Stimulated activated memory B cell treated with anti-CD40 and anti-IgM and Interleukin-4, amounts not matched to agents 10 μg/mL and 1 μg/mL and 100 μg/mL, for 72 hours (primary cell): ENCODE results near the gene XPNPEP1.

ENCODE experiments used
- ATAC-seq: fragments of 150-1000 bp; cut with Tn5 transposase; 2 replicates; pipeline ENCODE4 v1.10.0; 2021
- H3K27ac Mint-ChIP-seq: one replicate; pipeline ENCODE4 v1.8.0; 2022; ENCODE audit warnings: mild to moderate bottlenecking, mixed read lengths
- H3K27me3 Mint-ChIP-seq: one replicate; pipeline ENCODE4 v1.8.0; 2022; ENCODE audit warnings: mixed read lengths
- H3K36me3 Mint-ChIP-seq: one replicate; pipeline ENCODE4 v1.8.0; 2022; ENCODE audit warnings: mixed read lengths
- H3K4me1 Mint-ChIP-seq: one replicate; pipeline ENCODE4 v1.8.0; 2022; ENCODE audit warnings: mixed read lengths
- H3K4me3 Mint-ChIP-seq: one replicate; pipeline ENCODE4 v1.8.0; 2022; ENCODE audit warnings: mild to moderate bottlenecking, moderate library complexity, mixed read lengths
- H3K9me3 Mint-ChIP-seq: one replicate; pipeline ENCODE4 v1.8.0; 2022; ENCODE audit warnings: mixed read lengths

Gene XPNPEP1

DNA sequence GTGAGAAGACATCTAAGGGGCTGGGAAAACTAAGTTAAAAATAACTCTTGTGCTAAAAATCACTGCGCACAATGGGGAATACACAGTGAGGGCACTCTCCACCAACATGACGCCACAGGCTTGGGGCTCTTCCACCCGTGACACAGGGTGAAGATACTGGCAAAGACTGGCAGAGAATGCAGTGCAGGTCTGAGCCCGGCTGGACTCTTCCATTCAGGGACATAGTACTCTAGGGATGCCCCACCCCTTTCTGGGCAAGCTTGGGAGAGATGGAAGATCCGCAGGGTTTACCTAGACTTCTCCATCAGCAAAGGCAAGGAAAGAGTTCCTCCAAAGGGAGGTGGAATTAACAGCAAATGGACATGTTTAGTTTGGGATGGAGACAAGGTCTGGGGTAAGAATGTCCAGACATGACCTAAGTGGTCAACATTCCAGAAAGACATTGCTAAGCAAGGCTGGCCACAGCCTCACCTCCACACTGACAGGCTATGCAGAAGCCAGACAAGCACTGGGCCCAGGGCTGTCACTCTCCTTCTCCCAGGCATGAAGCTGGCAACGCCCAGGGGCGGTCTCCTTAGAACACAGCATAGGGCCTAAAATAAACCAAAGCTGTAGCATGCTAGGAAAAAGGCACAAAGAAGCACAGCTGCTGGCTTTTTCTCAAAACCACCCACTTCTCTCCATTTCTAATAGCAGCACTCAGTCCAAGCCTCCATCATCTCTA, 28.1 kb downstream of the XPNPEP1 start:
- Mint-ChIP-seq H3K27ac (no peak overlapping the region), H3K27me3 (no peaks in the 10 kb centered on the region), H3K9me3 (no peaks in the 10 kb centered on the region), H3K36me3 (peaks cover 54% of the 10 kb centered on the region), H3K4me3 (no peak overlapping the region), H3K4me1 (peaks cover 30% of the 10 kb centered on the region)
- no peak for ATAC-seq

DNA sequence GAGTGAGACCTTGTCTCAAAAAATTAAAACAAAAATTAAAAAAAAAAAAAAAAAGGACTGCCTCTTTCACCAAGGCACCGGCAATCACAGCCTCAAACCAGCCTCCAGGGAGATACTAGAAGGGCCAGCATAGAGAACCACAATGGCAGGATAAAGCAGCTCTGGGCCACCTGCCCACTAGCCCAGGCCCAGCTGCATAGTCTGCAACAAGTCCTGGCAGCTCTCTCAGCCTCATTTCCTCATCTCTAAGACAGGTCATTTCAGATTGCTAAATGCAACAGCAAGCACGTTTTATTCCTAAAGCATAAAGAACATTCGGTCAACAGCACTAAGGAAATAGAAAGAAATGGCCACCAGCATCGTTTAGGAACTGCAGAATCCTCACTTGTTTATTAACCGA, 28.8 kb downstream of the XPNPEP1 start:
- peaks cover 28% of the 10 kb centered on the region for H3K4me1 Mint-ChIP-seq
- no peak overlapping the region for H3K4me3 Mint-ChIP-seq
- no peaks in the 10 kb centered on the region for H3K9me3 Mint-ChIP-seq
- ATAC-seq, result no peak
- H3K36me3 Mint-ChIP-seq, result peaks cover 57% of the 10 kb centered on the region
- no peaks in the 10 kb centered on the region for H3K27me3 Mint-ChIP-seq
- H3K27ac Mint-ChIP-seq, result no peak overlapping the region

DNA sequence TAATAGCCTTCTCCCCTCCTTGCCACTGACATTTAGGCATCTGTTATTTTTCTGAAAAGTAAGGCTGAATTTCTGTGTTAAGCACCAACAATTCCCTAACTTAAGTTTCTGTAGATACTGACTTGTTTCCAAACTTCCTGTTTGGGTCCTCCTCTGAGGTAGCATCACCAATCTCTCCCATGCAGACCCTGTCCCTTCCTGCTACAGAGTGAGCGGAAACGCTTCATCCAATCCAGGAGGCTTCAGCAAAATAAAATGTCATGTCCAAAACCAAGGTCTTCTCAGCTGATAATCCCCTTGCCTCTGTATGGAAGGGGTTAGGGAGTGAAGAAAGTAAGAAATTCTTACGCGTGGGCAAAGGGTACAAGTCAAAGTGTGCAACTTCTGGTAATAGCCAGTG, 29.9 kb downstream of the XPNPEP1 start:
- Mint-ChIP-seq H3K27me3 (no peaks in the 10 kb centered on the region), H3K4me1 (peaks cover 28% of the 10 kb centered on the region)

DNA sequence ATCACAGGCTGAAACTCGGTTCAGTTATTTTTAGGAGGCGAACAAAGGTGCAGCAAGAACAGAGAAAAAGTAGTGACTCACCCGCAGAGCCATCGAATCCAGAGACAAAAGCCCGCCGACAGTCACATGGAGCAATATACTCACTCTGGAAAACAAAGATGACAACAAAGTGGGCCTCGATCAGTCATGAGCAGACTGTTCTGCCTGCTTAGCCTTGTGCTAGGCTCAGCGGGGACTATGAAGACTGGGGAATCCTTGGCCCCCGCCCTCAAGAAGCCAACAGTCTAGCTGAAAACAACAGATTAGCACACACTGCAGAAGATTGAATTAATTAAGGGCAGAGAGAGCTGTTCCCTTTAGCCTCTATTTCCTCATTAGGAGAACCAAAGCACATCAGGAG, 30.4 kb downstream of the XPNPEP1 start:
- peaks cover 28% of the 10 kb centered on the region for H3K4me1 Mint-ChIP-seq
- no peaks in the 10 kb centered on the region for H3K27me3 Mint-ChIP-seq
- H3K9me3 Mint-ChIP-seq, result no peaks in the 10 kb centered on the region
- H3K4me3 Mint-ChIP-seq, result no peak overlapping the region
- H3K27ac Mint-ChIP-seq, result no peak overlapping the region
- ATAC-seq, result no peak
- peaks cover 41% of the 10 kb centered on the region for H3K36me3 Mint-ChIP-seq

More for the DNA sequence above, 29.9 kb downstream of the XPNPEP1 start:
- no peaks in the 10 kb centered on the region for H3K9me3 Mint-ChIP-seq
- H3K27ac Mint-ChIP-seq, result no peak overlapping the region
- ATAC-seq, result no peak
- peaks cover 46% of the 10 kb centered on the region for H3K36me3 Mint-ChIP-seq
- H3K4me3 Mint-ChIP-seq, result no peak overlapping the region

DNA sequence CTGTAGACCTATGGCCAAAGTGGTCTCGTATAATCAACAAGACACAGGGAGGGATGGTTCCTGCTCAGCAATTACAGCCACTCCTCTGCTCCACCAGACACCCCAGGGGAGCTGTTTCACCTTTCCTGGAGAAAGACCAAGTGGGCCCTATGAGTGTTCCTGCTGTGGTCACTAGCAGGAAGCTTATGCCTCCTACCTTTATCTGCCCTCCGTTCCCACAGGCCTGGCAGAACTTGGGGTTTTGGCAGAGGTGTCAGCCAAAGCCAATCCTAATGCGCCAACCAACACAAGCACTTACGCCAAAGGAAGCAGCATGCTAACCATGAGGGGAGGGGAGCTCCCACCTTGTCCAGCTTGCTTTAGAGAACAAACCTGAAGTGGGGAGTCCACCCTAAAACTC, 31.2 kb downstream of the XPNPEP1 start:
- no peaks in the 10 kb centered on the region for H3K27me3 Mint-ChIP-seq
- ATAC-seq, result no peak
- no peak overlapping the region for H3K4me3 Mint-ChIP-seq
- H3K36me3 Mint-ChIP-seq, result peaks cover 43% of the 10 kb centered on the region
- H3K9me3 Mint-ChIP-seq, result no peaks in the 10 kb centered on the region
- H3K4me1 Mint-ChIP-seq, result peaks cover 28% of the 10 kb centered on the region
- no peak overlapping the region for H3K27ac Mint-ChIP-seq

DNA sequence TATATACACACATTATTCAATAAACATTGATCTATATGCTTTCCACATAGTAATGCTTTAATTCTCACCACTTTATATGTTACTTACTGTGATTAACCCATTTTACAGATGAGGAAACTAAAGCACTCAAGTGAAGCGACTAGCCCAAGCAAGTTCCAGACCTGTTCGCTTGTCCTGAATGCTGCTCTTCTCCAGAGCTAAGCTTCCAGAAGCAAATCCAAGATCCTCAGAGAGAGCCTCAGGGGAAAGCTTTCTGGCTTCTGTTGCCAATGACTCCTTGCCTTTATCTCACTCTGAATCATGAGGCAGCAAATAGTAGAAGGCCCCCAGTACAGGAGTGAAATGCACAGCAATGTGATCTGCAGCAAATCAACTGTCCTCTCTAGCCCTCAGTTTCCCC, 32.2 kb downstream of the XPNPEP1 start:
- Mint-ChIP-seq H3K27me3 (no peaks in the 10 kb centered on the region), H3K9me3 (no peaks in the 10 kb centered on the region), H3K4me1 (peaks cover 21% of the 10 kb centered on the region), H3K27ac (peak overlapping the region; percentile 24), H3K4me3 (no peak overlapping the region), H3K36me3 (peaks cover 42% of the 10 kb centered on the region)
- ATAC-seq, result no peak

DNA sequence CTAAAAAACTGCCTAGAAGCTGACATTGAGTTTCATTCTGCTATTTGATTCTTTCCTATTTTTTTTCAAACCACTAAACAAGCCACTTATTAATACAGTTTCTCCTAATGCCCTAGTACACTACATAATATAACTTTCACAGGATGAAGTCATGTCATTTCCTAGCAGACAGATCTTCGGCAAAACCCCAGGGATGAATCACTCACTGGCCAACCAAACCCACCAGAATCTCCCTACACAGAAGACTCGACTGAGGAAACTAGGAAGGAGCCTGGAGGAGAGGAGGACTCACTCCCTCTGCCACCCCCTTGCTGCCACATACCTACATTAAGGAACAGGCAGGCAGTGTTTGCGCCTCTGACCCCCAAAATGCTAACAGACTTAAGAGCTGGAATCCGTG, 33.4 kb downstream of the XPNPEP1 start:
- H3K36me3 Mint-ChIP-seq, result peaks cover 30% of the 10 kb centered on the region
- H3K27ac Mint-ChIP-seq, result peak overlapping the region; percentile 27
- ATAC-seq, result no peak

DNA sequence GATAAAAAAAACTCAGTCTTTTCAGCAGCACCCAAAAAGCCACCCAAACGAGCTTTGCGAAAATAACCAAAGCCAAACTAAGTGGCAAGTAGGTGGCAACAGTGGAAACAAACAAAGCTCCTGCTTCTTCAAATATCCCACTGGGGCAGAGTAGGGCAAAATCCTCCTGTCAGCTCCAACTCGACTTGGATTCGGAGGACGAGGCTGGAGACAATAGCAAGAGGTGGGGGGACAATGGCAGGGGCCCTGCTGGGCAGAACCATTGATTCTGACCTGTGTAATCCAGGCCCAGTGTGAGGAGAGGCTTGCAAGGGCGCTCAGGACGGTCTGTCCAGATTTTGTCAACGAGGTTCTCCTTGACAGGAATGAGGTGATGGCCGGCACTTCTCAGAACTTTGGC, 35.5 kb downstream of the XPNPEP1 start:
- H3K27ac Mint-ChIP-seq, result no peak overlapping the region
- H3K27me3 Mint-ChIP-seq, result no peaks in the 10 kb centered on the region
- no peak for ATAC-seq
- H3K36me3 Mint-ChIP-seq, result peaks cover 41% of the 10 kb centered on the region
- H3K9me3 Mint-ChIP-seq, result no peaks in the 10 kb centered on the region
- H3K4me1 Mint-ChIP-seq, result peaks cover 13% of the 10 kb centered on the region
- H3K4me3 Mint-ChIP-seq, result no peak overlapping the region

More for the DNA sequence above, 33.4 kb downstream of the XPNPEP1 start:
- H3K4me1 Mint-ChIP-seq, result peaks cover 9% of the 10 kb centered on the region
- no peaks in the 10 kb centered on the region for H3K9me3 Mint-ChIP-seq
- H3K4me3 Mint-ChIP-seq, result no peak overlapping the region
- H3K27me3 Mint-ChIP-seq, result no peaks in the 10 kb centered on the region

DNA sequence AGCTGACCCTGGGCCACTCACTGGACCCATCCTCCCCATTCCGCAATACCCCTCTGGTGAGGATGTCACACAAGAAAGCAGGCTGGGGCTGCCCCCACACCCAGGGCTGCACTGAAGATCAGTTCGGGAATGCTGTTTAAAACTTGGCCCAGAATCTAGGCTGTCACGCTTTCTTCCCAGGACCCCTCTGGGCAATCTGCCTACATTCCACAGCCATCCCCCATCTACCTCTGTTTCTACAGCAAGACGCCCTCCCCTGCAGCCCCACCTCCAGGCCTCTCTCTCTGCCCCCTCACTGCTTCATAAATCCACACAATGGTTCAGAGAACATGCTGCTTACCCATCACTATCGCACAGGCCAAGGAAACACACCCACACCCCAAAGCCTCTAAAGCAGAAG, 36.1 kb downstream of the XPNPEP1 start:
- Mint-ChIP-seq H3K9me3 (no peaks in the 10 kb centered on the region), H3K27me3 (no peaks in the 10 kb centered on the region), H3K4me3 (no peak overlapping the region), H3K36me3 (peaks cover 46% of the 10 kb centered on the region), H3K4me1 (peaks cover 13% of the 10 kb centered on the region), H3K27ac (no peak overlapping the region)
- ATAC-seq, result no peak

DNA sequence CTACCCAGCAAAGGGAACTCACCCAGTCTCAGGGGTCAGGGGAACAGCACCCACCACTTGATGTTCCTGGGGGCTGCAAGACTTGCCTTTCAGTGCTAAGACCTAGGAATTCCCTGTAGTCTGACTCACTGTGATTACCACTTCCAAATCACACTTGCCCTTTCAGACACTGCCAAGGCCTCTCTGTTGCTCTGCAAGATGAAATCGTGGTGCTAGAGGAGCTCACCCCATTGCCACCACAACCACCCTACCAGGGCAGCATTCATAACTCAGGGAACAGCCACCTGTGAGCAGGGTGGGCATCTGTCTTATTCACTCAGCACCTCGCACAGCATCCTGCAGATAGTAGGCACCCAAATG, 36.5 kb downstream of the XPNPEP1 start:
- H3K9me3 Mint-ChIP-seq, result no peaks in the 10 kb centered on the region
- H3K36me3 Mint-ChIP-seq, result peaks cover 44% of the 10 kb centered on the region
- H3K27ac Mint-ChIP-seq, result no peak overlapping the region
- peaks cover 13% of the 10 kb centered on the region for H3K4me1 Mint-ChIP-seq
- H3K27me3 Mint-ChIP-seq, result no peaks in the 10 kb centered on the region
- H3K4me3 Mint-ChIP-seq, result no peak overlapping the region
- no peak for ATAC-seq

DNA sequence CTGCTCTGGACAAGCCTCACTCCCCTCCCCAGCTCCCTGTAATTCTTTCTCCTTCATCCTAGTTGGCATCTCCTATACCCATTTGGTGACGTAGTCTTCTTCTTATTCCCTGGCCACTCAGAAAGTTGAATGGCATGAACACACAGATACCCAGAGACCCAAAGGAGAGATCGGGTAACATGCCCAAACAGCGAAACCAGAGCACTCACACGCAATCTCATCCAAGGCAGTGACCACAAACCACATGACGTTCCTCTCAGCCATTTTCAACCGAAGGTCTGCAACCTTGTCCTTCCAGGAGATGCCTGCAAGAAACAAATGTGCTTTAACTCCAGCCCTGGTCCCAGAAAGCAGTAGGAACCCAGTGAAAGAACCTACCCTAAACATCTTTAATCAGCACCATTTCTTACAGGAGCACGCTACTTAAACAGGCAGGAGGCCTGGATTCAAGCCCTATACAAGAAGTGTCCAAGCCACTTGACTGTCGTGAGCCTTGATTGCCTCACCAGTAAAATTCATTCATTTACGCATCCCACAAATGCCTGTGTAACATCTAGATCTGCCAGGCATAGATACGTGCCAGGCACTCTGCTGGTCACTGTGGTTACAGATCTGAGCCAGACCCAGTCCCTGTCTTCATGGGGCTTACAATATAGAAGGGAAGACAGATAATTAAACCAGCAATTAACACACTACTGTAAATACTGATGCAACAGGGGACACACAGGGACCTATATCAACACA, 37.1 kb downstream of the XPNPEP1 start:
- Mint-ChIP-seq H3K27me3 (no peaks in the 10 kb centered on the region), H3K4me3 (no peak overlapping the region), H3K4me1 (peaks cover 13% of the 10 kb centered on the region), H3K9me3 (no peaks in the 10 kb centered on the region), H3K36me3 (peaks cover 40% of the 10 kb centered on the region), H3K27ac (no peak overlapping the region)
- ATAC-seq, result no peak

DNA sequence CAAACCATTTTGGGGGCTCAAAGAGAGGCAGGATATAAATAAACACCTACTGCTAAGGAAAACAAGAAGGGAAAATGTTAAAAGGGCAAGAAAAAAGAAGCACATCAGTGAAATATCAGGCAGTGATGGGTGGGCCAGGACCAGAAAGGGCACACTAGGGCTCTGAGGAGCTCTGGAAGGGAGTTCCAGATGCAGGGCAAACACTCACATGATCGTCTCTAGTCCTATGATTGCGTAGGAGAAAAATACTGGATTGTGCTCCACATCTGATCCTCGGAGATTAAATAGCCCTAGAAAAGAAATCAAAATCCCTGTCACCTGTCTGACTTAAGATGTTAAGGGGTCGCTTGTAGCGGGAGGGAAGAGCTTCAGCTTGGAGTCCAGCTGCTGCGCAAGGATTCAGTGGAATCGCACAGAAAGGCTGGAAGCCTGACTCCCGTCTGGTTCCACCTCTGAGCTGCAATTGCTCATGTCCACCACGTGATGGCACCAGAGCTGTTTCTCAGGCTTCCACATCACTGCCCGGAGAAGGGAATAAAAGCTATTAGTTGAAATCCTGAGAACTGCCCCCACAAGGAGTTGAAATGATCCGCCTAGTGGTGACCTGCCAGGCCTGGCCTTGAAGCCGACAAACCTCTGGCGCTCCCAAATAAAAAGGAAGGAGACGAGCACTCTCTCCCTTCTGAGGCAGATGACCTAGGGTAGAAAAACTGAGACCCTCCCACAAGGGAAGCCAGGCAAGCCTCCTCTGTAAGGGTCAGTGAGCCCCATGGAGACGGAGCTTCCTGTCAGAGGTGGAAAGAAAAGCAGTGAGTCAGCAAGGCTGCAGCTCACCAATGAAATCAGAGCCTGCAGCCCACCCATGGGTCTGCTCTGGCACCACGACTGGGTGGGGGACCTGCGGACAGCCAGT, 39.2 kb downstream of the XPNPEP1 start:
- Mint-ChIP-seq H3K27ac (no peak overlapping the region), H3K4me3 (no peak overlapping the region), H3K36me3 (peaks cover 48% of the 10 kb centered on the region), H3K27me3 (no peaks in the 10 kb centered on the region), H3K4me1 (peaks cover 13% of the 10 kb centered on the region), H3K9me3 (no peaks in the 10 kb centered on the region)
- ATAC-seq, result peak; percentile 67

DNA sequence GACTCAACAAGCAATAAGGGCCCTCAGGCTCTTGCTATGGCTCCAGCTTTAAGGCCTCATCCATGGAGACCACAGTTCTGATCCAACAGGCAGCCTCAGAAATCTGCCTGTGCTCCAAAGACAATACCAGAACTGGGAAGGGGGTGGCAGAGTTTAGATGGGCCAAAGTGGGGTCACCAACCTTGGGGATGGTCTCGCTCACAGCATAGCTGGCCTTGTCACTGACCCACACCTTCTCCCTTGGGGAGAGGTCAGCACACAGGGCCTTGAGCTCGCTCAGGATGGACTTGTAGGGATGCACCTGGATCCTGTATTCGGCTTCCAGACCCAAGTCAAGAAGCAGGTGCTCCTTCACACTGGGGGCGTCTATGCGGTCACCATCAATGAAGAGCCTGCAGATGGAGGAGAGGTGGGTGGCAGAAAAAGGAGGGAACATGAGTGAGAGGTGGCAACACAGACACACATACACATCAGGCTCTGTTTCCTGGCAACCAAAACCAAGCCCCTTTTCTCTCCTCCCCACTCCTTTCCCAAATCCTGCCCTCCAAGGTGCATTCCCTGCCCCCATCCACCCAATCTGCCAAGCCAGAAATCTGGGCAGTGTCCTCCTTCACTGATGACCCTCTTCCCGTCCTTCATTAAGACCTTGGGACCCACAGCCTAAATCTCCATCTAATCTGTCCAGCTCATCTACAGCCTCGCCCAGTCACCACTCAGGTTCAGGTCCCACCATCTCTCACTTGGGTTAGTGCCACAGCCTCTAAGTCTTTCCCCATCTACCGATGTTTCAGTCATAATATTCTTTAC, 40.9 kb downstream of the XPNPEP1 start:
- Mint-ChIP-seq H3K36me3 (peaks cover 56% of the 10 kb centered on the region), H3K27me3 (no peaks in the 10 kb centered on the region), H3K9me3 (no peaks in the 10 kb centered on the region), H3K4me1 (peaks cover 13% of the 10 kb centered on the region), H3K4me3 (no peak overlapping the region), H3K27ac (no peak overlapping the region)
- ATAC-seq, result no peak

DNA sequence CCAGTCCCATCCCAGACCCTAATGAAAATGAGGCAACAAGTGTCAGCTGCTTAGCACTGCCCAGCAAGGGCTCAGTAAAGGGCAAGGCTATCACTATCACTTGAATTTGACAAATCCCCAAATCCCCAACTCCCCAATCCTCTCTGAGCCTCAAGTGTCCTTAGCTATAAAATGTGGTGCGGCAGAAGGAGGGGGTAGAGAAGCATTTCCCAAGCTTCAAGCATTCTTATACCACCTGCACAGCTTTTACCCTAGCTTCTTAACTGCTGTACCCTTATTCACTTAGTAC, 41.6 kb downstream of the XPNPEP1 start:
- H3K4me1 Mint-ChIP-seq, result peaks cover 13% of the 10 kb centered on the region
- ATAC-seq, result no peak
- H3K36me3 Mint-ChIP-seq, result peaks cover 56% of the 10 kb centered on the region
- H3K27me3 Mint-ChIP-seq, result no peaks in the 10 kb centered on the region
- H3K9me3 Mint-ChIP-seq, result no peaks in the 10 kb centered on the region
- H3K4me3 Mint-ChIP-seq, result no peak overlapping the region
- no peak overlapping the region for H3K27ac Mint-ChIP-seq
